SK-N-SH (cell line): ENCODE measurements around the gene SCTR. TPM values are rescaled to one million over a fixed set of nuclear protein-coding genes. Genes with fewer than 3 reads are reported as not detected.

Source experiments
- CTCF ChIA-PET: fragments of 300-600, 350-600 bp; formaldehyde crosslinking; extraction: SDS; loops from one replicate; lab custom pipeline; 2021; lab: Yijun Ruan, JAX
- POLR2A ChIA-PET: fragments of 350-600 bp; sonication (Branson Sonifier 250); formaldehyde crosslinking; extraction: SDS; loops from one replicate; lab custom pipeline; 2020; ENCODE audit warnings: antibody characterized with exemption, inconsistent platforms; lab: Yijun Ruan, JAX
- DNase-seq: peaks from one replicate; pipeline ENCODE4 v3.0.0; 2012
- H2AFZ ChIP-seq: fragments of 200-600 bp; sonication (generic); 2 replicates; pipeline ENCODE4 v1.8.1; 2016; ENCODE audit warnings: antibody characterized with exemption, mild to moderate bottlenecking, low read depth
- H3F3A ChIP-seq: fragments of 200-600 bp; sonication (generic); replicated peaks from 2 replicates; pipeline ENCODE3; 2016; ENCODE audit warnings: antibody characterized with exemption, mild to moderate bottlenecking; ENCODE audit not compliant: insufficient read depth
- H3K27ac ChIP-seq, 2 experiments: fragments of 200-500 bp in 1 of 2; fragments of 200-600 bp in 1 of 2; sonication (Bioruptor generic) in 1 of 2; sonication (generic), shearing (Covaris generic) in 1 of 2; 2 replicates each; pipeline versions ENCODE4 v1.5.1 to v1.6.1; 2014 to 2016; ENCODE audit warnings: low read depth in 2 of 2, inconsistent platforms in 1 of 2, low read length in 1 of 2, mild to moderate bottlenecking in 1 of 2, mixed read lengths in 1 of 2
- H3K27me3 ChIP-seq: fragments of 200-600 bp; sonication (generic), shearing (Covaris generic); 2 replicates; pipeline ENCODE4 v1.6.1; 2016; ENCODE audit warnings: mixed run types; ENCODE audit not compliant: insufficient read depth
- H3K36me3 ChIP-seq, 2 experiments: fragments of 200-500 bp in 1 of 2; fragments of 200-600 bp in 1 of 2; sonication (Bioruptor generic) in 1 of 2; sonication (generic) in 1 of 2; replicated peaks in 1 of 2; 2 replicates each; pipeline versions ENCODE3 to v1.5.1; 2014 to 2016; ENCODE audit warnings: low read length in 1 of 2, mild to moderate bottlenecking in 1 of 2; ENCODE audit not compliant: insufficient read depth in 2 of 2, control insufficient read depth in 1 of 2
- H3K4me1 ChIP-seq, 2 experiments: fragments of 200-500 bp in 1 of 2; fragments of 200-600 bp in 1 of 2; sonication (Bioruptor generic) in 1 of 2; sonication (generic), shearing (Covaris generic) in 1 of 2; 2 replicates each; pipeline versions ENCODE4 v1.5.1 to v1.6.1; 2014 to 2016; ENCODE audit warnings: low read depth in 1 of 2, low read length in 1 of 2, mixed run types in 1 of 2; ENCODE audit not compliant: insufficient read depth in 2 of 2, control insufficient read depth in 1 of 2
- H3K4me2 ChIP-seq: fragments of 200-600 bp; sonication (generic), shearing (Covaris generic); 2 replicates; pipeline ENCODE4 v1.6.1; 2017; ENCODE audit warnings: mixed run types
- H3K4me3 ChIP-seq, 2 experiments: fragments of 200-500 bp in 1 of 2; fragments of 200-600 bp in 1 of 2; sonication (Bioruptor generic) in 1 of 2; sonication (generic), shearing (Covaris generic) in 1 of 2; 2 replicates each; pipeline versions ENCODE4 v1.5.1 to v1.8.1; 2014 to 2016; ENCODE audit warnings: low read depth in 2 of 2, inconsistent platforms in 1 of 2, low read length in 1 of 2, mild to moderate bottlenecking in 1 of 2, mixed read lengths in 1 of 2, moderate library complexity in 1 of 2
- H3K79me2 ChIP-seq: fragments of 200-600 bp; sonication (generic); 2 replicates; pipeline ENCODE4 v1.8.1; 2017; ENCODE audit warnings: mild to moderate bottlenecking; ENCODE audit not compliant: insufficient read depth
- H3K9ac ChIP-seq: fragments of 200-600 bp; sonication (generic); 2 replicates; pipeline ENCODE4 v1.6.1; 2017; ENCODE audit warnings: mixed run types
- H3K9me2 ChIP-seq: fragments of 200-600 bp; sonication (generic); 2 replicates; pipeline ENCODE4 v1.6.1; 2017; ENCODE audit warnings: mixed run types
- H3K9me3 ChIP-seq: fragments of 200-600 bp; sonication (generic); 2 replicates; pipeline ENCODE4 v1.6.1; 2017; ENCODE audit warnings: mixed run types, mild to moderate bottlenecking, moderate library complexity
- H4K20me1 ChIP-seq: fragments of 200-600 bp; sonication (generic); 2 replicates; pipeline ENCODE4 v1.6.1; 2017; ENCODE audit warnings: mild to moderate bottlenecking, mixed run types; ENCODE audit not compliant: insufficient read depth
- CHD2 ChIP-seq: fragments of 150-350 bp; IDR thresholded peaks from 2 replicates; pipeline ENCODE4 v1.6.1; 2018; ENCODE audit warnings: low read length; ENCODE audit not compliant: partially characterized antibody
- ELF1 ChIP-seq: IDR thresholded peaks from 2 replicates; pipeline ENCODE4 v1.4.0; 2012
- MAX ChIP-seq: IDR thresholded peaks from 2 replicates; pipeline ENCODE4 v1.4.0; 2012; ENCODE audit warnings: low read depth
- NRF1 ChIP-seq: IDR thresholded peaks from 2 replicates; pipeline ENCODE4 v1.6.1; 2012; ENCODE audit warnings: low read depth, mild to moderate bottlenecking, low read length
- POLR2AphosphoS5 ChIP-seq: IDR thresholded peaks from 2 replicates; pipeline ENCODE4 v1.6.1; 2012; ENCODE audit warnings: low read depth, low read length
- RFX5 ChIP-seq: IDR thresholded peaks from 2 replicates; pipeline ENCODE4 v1.6.1; 2012; ENCODE audit warnings: mild to moderate bottlenecking, improper control_type of control experiment, low read length
- TEAD4 ChIP-seq: IDR thresholded peaks from 2 replicates; pipeline ENCODE4 v1.4.0; 2012; ENCODE audit warnings: mild to moderate bottlenecking, borderline replicate concordance; ENCODE audit not compliant: insufficient read depth
- USF1 ChIP-seq: IDR thresholded peaks from 2 replicates; pipeline ENCODE4 v1.4.0; 2012; ENCODE audit warnings: low read depth, borderline replicate concordance
- YY1 ChIP-seq: IDR thresholded peaks from 2 replicates; pipeline ENCODE4 v1.4.0; 2012; ENCODE audit warnings: low read depth, mild to moderate bottlenecking
- WGBS: methylation state at CpG from one replicate; pipeline ENCODE4 v1.1.6; 2017; ENCODE audit warnings: low lambda C conversion rate; 5-methylcytosine and 5-hydroxymethylcytosine counted together
- polyA plus RNA-seq, 3 experiments: library from polyadenylated mRNA; depleted of rRNA; stranded (reverse); fragments of >200 nt; gene quantifications; 2 replicates each; pipeline ENCODE4 v1.2.3, GENCODE V29; 2012
- TF ChIP-seq, protein P1 (sequence below): fragments of 200-600 bp; sonication (generic); IDR thresholded peaks from 2 replicates; pipeline ENCODE4 v1.6.1; 2017; ENCODE audit warnings: antibody characterized with exemption, mild to moderate bottlenecking, moderate library complexity
- TF ChIP-seq, protein P2 (sequence below): IDR thresholded peaks from 2 replicates; pipeline ENCODE4; 2012

SCTR gene
- polyA plus RNA-seq, 1 of the 3 experiments (the other 2 are of a cell fraction), result not detected

- TF ChIP-seq, protein P1, sequence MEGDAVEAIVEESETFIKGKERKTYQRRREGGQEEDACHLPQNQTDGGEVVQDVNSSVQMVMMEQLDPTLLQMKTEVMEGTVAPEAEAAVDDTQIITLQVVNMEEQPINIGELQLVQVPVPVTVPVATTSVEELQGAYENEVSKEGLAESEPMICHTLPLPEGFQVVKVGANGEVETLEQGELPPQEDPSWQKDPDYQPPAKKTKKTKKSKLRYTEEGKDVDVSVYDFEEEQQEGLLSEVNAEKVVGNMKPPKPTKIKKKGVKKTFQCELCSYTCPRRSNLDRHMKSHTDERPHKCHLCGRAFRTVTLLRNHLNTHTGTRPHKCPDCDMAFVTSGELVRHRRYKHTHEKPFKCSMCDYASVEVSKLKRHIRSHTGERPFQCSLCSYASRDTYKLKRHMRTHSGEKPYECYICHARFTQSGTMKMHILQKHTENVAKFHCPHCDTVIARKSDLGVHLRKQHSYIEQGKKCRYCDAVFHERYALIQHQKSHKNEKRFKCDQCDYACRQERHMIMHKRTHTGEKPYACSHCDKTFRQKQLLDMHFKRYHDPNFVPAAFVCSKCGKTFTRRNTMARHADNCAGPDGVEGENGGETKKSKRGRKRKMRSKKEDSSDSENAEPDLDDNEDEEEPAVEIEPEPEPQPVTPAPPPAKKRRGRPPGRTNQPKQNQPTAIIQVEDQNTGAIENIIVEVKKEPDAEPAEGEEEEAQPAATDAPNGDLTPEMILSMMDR, result no peak
- TF ChIP-seq NRF1 (no peak), CHD2 (no peak), TEAD4 (no peak), YY1 (no peak), MAX (no peak), USF1 (no peak), POLR2AphosphoS5 (no peak), ELF1 (no peak)
- TF ChIP-seq, protein P2, sequence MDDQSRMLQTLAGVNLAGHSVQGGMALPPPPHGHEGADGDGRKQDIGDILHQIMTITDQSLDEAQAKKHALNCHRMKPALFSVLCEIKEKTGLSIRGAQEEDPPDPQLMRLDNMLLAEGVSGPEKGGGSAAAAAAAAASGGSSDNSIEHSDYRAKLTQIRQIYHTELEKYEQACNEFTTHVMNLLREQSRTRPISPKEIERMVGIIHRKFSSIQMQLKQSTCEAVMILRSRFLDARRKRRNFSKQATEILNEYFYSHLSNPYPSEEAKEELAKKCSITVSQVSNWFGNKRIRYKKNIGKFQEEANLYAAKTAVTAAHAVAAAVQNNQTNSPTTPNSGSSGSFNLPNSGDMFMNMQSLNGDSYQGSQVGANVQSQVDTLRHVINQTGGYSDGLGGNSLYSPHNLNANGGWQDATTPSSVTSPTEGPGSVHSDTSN, result no peak
- TF ChIP-seq, all 33 proteins: peak for 0
Measured at GRCh38 chr2:119433636-119434327, 90.5 kb downstream of the SCTR start (continued).

DNA sequence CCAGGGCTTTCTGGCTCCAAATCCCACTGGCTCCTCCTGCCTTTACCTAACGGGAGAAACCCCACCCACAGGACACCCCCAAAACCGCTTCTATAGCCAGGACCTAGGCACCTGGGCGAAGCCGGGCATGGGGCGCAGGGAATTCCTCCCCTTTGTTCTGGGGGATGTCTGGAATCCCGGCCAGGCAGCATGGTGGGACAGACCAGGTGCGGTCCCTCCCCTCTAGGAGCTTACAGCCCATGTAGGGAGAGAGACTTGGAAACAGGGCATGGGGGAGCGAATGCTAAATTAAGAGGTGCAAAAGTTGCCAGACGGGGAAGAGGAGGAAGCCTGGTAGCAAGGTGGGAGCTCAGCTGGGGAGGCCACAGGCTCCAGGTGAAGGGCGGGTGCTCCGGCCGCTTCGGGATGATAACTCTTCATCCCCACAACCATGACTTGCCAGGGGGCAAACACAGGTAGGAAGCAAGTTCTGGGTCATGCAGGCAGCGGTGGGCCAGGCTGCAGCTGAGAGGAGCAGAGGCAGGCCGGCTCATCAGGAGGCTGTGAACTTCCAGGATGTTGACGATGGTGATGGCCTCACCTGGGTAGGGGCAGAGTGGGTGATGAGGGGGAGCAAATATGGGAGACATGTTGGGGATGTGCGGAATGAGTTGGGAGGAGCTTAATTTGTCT is 91.3 kb downstream of the SCTR start:
- Histone ChIP-seq H3K4me2 (no peak overlapping the region), H3K4me3 (no peak overlapping the region), H3K27me3 (peaks cover 12% of the 10 kb centered on the region; the same call in 1 of the 2 replicates)

More for the DNA sequence above, 91.3 kb downstream of the SCTR start:
- ChIA-PET CTCF (interaction anchor here (1.9 to 3.6 kb wide), 2 partner anchors 43 to 208 kb away, joined by 6 to 16 read pairs; no protein-coding TSS in a partner anchor), POLR2A (no interaction called here)
- Histone ChIP-seq H3K36me3 (no peaks in the 10 kb centered on the region), H3K9ac (no peak overlapping the region), H3K27ac (no peak overlapping the region), H3F3A (no peaks in the 10 kb centered on the region), H3K9me2 (no peaks in the 10 kb centered on the region), H2AFZ (no peak overlapping the region), H3K4me1 (peaks cover 0 to 4% of the 10 kb centered on the region in 2 experiments; a peak in 2 of 4 replicates)
- DNase-seq, result no peak
- no peak for TF ChIP-seq RFX5
- TF ChIP-seq, all 33 proteins: peak for 0
- Histone ChIP-seq H3K9me3 (no peaks in the 10 kb centered on the region), H4K20me1 (no peaks in the 10 kb centered on the region), H3K79me2 (no peaks in the 10 kb centered on the region)
- WGBS, result 93% methylated on average over 14 of the region's 17 CpGs
